ENCODE data around the gene PTPRN2. TPM values are rescaled to one million over a fixed set of nuclear protein-coding genes. Genes with fewer than 3 reads are reported as not detected.

The PTPRN2 gene
- total and polyA plus RNA-seq, 2 donors from 2014 or later, result 4.8 to 6.2 TPM

GRCh38 chr7:158127241-158127640 lies 460.4 kb downstream of the PTPRN2 start:
- Histone ChIP-seq H3K27me3 (ENCODE audit: control insufficient read depth, insufficient read depth, low read length) (no peaks in the 10 kb centered on the region), H3K36me3 (ENCODE audit: control insufficient read depth in 2 of 3, insufficient read depth in 3 of 3, low read length in 3 of 3) (no peaks in the 10 kb centered on the region), H3K27ac (ENCODE audit: low read depth in 2 of 2, low read length in 2 of 2) (no peak overlapping the region), H3K4me3 (ENCODE audit: low read length in 3 of 3) (no peak overlapping the region), H3K9me3 (ENCODE audit: control insufficient read depth in 2 of 3, insufficient read depth in 1 of 3, low read length in 3 of 3) (peaks cover 0 to 8% (median 0%) of the 10 kb centered on the region in 3 donors), H3K9ac (ENCODE audit: low read length in 3 of 3) (no peak overlapping the region), H3K4me1 (ENCODE audit: control insufficient read depth in 2 of 3, insufficient read depth in 2 of 3, low read depth in 1 of 3, low read length in 3 of 3) (no peaks in the 10 kb centered on the region)
- FAIRE-seq, result no peak
- intact Hi-C loops (cut with DNase I), result no loop called here
- DNase-seq, result peak in 1 of 5 donors; percentile 59
- TF ChIP-seq, protein P1, sequence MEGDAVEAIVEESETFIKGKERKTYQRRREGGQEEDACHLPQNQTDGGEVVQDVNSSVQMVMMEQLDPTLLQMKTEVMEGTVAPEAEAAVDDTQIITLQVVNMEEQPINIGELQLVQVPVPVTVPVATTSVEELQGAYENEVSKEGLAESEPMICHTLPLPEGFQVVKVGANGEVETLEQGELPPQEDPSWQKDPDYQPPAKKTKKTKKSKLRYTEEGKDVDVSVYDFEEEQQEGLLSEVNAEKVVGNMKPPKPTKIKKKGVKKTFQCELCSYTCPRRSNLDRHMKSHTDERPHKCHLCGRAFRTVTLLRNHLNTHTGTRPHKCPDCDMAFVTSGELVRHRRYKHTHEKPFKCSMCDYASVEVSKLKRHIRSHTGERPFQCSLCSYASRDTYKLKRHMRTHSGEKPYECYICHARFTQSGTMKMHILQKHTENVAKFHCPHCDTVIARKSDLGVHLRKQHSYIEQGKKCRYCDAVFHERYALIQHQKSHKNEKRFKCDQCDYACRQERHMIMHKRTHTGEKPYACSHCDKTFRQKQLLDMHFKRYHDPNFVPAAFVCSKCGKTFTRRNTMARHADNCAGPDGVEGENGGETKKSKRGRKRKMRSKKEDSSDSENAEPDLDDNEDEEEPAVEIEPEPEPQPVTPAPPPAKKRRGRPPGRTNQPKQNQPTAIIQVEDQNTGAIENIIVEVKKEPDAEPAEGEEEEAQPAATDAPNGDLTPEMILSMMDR (IDR thresholded peaks at IDR 0.05; ENCODE audit: borderline replicate concordance, extremely low read depth, insufficient read depth), result no peak

DNA sequence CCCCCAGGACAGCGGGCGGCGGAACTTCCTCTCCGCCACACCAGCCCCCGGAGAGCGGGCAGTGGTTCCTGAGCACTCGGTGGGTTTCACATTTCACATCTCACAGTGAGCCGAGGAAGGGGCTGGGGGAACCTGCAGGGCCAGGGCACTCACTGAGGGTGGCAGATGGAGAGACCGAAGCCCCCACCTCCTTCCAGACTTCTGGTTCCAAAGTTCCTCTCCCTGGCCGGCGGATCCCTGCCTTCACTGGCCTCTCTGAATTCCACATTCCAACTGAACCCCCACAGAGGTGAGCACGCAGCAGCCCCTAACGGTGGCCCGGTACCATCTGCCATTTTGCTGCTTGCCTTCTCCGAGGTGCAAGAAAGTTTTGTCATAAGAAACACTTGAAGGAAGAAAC lies 461.0 kb downstream of the PTPRN2 start:
- no peak for FAIRE-seq
- no peak overlapping the region for H3K27ac ChIP-seq (ENCODE audit: low read depth in 2 of 2, low read length in 2 of 2)
- DNase-seq, result peak in 1 of 5 donors; percentile 36
- TF ChIP-seq, protein P1 (IDR thresholded peaks at IDR 0.05; ENCODE audit: borderline replicate concordance, extremely low read depth, insufficient read depth), result no peak
- H3K36me3 ChIP-seq (ENCODE audit: control insufficient read depth in 2 of 3, insufficient read depth in 3 of 3, low read length in 3 of 3), result no peaks in the 10 kb centered on the region
- no peak overlapping the region for H3K9ac ChIP-seq (ENCODE audit: low read length in 3 of 3)
- intact Hi-C loops (cut with DNase I), result no loop called here
- H3K27me3 ChIP-seq (ENCODE audit: control insufficient read depth, insufficient read depth, low read length), result no peaks in the 10 kb centered on the region
- H3K4me3 ChIP-seq (ENCODE audit: low read length in 3 of 3), result no peak overlapping the region
- H3K4me1 ChIP-seq (ENCODE audit: control insufficient read depth in 2 of 3, insufficient read depth in 2 of 3, low read depth in 1 of 3, low read length in 3 of 3), result no peaks in the 10 kb centered on the region
- H3K9me3 ChIP-seq (ENCODE audit: control insufficient read depth in 2 of 3, insufficient read depth in 1 of 3, low read length in 3 of 3), result peaks cover 0 to 6% (median 0%) of the 10 kb centered on the region in 3 donors

- DNase-seq, result peak in 1 of 5 donors; percentile 41
Observed at GRCh38 chr7:158125721-158126120, 461.9 kb downstream of the PTPRN2 start.

More at GRCh38 chr7:158125721-158126120, 461.9 kb downstream of the PTPRN2 start:
- H3K4me3 ChIP-seq (ENCODE audit: low read length in 3 of 3), result no peak overlapping the region
- no peak for FAIRE-seq
- H3K9me3 ChIP-seq (ENCODE audit: control insufficient read depth in 2 of 3, insufficient read depth in 1 of 3, low read length in 3 of 3), result peaks cover 0 to 5% (median 0%) of the 10 kb centered on the region in 3 donors
- intact Hi-C loops (cut with DNase I), result no loop called here
- no peak overlapping the region for H3K9ac ChIP-seq (ENCODE audit: low read length in 3 of 3)
- no peak overlapping the region for H3K27ac ChIP-seq (ENCODE audit: low read depth in 2 of 2, low read length in 2 of 2)
- TF ChIP-seq, protein P1 (IDR thresholded peaks at IDR 0.05; ENCODE audit: borderline replicate concordance, extremely low read depth, insufficient read depth), result no peak
- H3K27me3 ChIP-seq (ENCODE audit: control insufficient read depth, insufficient read depth, low read length), result no peaks in the 10 kb centered on the region
- H3K4me1 ChIP-seq (ENCODE audit: control insufficient read depth in 2 of 3, insufficient read depth in 2 of 3, low read depth in 1 of 3, low read length in 3 of 3), result no peaks in the 10 kb centered on the region
- no peaks in the 10 kb centered on the region for H3K36me3 ChIP-seq (ENCODE audit: control insufficient read depth in 2 of 3, insufficient read depth in 3 of 3, low read length in 3 of 3)

Data from kidney (tissue), 14 donors.